ENCODE measurements around the gene DCST1.

DNA sequence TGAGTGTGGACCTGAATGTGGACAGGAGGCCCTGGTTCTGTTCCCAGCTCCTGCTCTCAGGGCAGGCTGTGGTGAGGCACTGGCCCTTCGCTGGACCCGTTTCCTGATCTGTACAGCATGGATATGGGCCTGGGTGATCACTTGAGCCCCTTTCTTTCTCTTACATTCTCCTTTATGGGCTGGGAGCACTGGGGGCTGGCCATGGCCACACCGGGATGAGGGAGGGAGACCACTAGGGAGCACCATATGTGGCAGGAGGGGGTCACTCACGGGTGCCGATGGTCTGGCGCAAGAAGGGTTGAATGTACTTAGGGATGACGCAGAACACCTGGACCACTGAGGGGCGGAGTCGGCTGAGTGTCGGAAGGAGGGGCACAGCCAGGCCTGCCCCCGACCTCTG lies 2.7 kb upstream of the DCST1 start:
- TF ChIP-seq, protein P1, sequence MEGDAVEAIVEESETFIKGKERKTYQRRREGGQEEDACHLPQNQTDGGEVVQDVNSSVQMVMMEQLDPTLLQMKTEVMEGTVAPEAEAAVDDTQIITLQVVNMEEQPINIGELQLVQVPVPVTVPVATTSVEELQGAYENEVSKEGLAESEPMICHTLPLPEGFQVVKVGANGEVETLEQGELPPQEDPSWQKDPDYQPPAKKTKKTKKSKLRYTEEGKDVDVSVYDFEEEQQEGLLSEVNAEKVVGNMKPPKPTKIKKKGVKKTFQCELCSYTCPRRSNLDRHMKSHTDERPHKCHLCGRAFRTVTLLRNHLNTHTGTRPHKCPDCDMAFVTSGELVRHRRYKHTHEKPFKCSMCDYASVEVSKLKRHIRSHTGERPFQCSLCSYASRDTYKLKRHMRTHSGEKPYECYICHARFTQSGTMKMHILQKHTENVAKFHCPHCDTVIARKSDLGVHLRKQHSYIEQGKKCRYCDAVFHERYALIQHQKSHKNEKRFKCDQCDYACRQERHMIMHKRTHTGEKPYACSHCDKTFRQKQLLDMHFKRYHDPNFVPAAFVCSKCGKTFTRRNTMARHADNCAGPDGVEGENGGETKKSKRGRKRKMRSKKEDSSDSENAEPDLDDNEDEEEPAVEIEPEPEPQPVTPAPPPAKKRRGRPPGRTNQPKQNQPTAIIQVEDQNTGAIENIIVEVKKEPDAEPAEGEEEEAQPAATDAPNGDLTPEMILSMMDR (IDR thresholded peaks at IDR 0.05; ENCODE audit: insufficient read depth, low read length, poor library complexity, severe bottlenecking), result no peak
- TF ChIP-seq EZH2phosphoT487 (conservative IDR thresholded peaks at IDR 0.05; ENCODE audit: low read length), result no peak
